Inflammatory macrophage treated with lipopolysaccharide for 1 hour (primary cell): Measurements from ENCODE around the gene TCF25.

Source experiments
- DNase-seq, 2 donors: peaks; one replicate each; pipeline ENCODE4 v3.0.0-alpha.2; 2020 to 2022

TCF25 gene

GRCh38 chr16:89881368-89881730 lies 8.0 kb downstream of the TCF25 start:
- DNase-seq = no peak

- DNase-seq = no peak
These were observed 10.1 kb downstream of the TCF25 start for GRCh38 chr16:89883346-89884040.

DNA sequence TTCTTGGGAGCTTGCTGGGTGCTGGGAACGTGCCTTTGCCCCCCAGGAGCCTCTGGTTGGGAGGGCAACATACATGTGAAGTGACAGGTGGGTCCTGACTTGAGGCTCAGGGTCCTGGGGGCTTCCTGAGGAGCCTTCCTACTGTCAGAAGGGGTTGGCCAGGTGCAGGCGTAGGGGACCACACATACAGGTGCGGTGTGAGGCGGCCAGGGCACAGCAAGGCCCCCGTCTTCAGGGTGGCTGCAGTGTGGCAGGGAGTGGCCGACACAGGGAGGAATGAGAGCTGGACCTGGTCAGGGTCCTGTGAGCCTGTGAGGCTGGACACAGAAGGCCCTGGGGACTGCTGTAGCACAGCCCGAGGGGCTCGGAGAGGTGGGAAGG lies 10.6 kb downstream of the TCF25 start:
- DNase-seq = no peak

DNA sequence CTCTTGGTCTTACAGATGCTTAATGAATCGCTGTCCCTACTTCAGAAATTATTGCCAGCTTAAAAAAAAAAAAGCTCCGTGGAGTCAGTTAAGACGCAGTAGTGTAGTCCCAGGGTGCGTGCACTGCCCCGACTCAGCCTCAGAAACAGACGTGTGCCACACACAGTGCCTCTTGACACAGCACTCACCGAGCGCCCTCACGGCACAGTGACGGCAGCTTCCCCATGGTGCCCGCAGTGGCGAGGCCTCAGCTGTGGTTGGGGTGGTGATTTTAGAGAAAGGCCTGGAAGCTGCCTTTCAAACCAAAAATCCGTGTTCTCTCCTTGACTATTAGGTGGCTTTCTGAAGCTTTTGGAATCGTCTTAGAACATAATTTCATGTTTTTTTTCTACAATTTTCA lies 13.9 kb downstream of the TCF25 start:
- no peak for DNase-seq

DNA sequence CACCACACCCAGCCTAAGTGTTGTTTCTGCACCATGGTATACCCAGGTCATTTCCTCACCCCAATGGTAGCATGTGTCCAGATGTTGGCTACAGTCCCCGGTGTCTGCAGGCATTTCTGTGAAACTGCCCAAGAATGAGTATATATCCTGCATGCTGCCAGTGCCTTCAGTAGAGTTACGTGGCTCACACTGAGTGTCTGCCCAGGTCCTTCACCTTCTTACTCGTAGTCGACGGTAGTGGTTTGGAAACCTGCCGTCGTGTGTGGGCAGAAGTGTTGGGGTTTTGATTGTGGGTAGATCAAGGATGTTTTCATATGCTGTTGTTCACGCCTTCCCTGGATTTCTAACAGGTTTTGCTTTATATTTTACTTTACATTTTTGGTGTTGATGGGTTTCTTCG lies 16.8 kb downstream of the TCF25 start:
- no peak for DNase-seq

DNA sequence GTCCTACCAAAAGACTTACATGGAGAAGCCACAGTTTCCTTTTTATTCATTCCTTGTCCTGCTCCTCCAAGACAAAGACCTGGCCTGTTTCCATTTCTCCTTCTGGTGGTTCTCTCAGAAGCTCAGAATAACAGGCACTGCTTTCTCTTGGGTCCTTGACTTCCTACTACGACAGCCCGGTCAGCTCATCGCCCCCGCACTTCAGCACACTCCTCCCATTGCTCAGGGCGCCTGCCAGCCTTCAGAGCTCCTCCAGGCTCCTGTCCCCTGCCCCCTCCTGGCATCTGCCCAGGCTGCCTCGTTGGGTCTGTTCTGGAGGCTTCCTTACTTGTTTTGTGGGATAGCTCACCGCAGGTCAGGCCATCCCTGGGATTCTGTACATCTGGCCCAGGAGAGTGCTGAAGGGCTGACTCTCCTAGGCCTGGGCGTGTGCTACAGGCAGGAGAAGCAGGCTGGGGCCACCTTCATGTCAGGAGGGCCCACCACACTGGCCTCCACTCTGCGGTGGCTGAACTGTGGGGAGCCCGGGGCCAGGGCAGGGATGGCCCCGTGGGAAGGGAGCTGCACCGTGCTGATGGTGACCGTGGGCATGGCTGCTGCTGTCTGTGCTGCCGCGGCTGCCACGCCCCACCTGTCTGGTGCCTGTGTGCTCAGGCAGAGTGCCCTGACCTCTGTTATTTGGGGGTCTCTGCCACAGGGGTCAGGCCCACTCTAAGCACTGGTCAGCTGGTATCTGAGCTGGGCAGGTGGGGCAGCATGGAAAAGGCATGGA lies 17.7 kb downstream of the TCF25 start:
- DNase-seq = no peak

DNA sequence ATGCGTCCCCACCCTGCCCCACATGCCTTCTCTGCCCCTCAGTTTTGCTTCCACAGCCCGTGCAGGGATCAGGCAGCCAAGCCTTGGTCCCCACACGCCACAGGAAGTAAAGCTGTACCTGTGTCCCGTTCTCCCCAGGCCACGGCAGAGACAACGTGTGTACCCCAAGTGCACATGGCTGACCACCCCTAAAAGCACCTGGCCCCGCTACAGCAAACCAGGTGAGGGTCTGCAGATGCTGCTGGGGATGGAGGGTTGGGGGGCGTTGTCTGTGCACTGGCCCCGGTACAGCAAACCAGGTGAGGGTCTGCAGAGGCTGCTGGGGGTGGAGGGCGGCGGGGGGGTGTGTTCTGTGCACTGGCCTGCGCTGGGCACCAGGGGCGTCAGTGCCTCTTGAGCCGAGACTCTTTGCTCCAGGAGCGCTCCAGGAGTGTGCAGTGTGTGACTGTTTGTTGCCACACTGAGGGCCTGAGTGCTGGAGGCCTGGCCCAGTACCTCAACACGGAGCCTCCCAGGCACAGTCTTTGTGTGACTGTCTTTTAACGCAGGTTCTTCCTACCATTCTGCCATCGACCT lies 18.8 kb downstream of the TCF25 start:
- DNase-seq = no peak

GRCh38 chr16:89892635-89893034 lies 19.2 kb downstream of the TCF25 start:
- no peak for DNase-seq

DNA sequence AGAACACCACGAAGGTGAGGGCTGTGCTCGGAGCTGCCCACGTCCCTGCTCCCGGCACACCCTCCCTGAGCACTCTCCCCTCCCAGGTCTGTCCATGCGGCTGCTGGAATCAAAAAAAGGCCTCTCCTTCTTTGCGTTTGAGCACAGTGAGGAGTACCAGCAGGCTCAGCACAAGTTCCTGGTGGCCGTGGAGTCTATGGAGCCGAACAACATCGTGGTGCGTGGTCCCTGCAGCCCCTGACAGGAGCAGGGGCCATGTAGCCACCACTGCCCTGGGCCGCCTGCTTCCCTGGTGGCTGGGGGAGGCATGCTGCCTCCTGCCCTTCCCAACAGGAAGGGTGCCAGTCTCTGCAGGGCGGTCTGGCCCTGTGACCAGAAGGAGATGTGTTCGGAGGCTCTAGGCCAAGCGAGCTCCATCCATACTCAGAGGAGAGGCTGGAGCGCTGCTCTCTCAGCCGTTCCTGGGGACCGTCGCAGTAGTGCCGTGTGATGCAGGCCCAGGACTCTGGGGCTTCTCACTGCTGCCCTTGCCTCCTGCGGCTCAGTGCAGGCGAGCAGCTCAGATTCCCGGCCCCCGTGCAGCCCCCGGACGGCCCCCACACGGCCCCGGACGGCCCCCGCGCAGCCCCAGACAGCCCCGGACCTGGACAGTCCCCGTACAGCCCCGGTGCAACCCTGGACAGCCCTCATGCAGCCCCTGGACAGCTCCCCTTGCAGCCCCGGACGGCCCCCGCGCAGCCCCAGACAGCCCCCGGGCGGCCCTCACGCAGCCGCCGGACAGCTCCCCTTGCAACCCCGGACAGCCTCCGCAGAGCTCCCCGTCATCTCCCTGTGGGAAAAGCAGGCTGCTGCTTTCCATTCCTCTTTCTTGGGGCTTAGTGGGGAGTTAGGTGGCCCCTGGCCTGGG lies 20.5 kb downstream of the TCF25 start:
- DNase-seq = no peak

DNA sequence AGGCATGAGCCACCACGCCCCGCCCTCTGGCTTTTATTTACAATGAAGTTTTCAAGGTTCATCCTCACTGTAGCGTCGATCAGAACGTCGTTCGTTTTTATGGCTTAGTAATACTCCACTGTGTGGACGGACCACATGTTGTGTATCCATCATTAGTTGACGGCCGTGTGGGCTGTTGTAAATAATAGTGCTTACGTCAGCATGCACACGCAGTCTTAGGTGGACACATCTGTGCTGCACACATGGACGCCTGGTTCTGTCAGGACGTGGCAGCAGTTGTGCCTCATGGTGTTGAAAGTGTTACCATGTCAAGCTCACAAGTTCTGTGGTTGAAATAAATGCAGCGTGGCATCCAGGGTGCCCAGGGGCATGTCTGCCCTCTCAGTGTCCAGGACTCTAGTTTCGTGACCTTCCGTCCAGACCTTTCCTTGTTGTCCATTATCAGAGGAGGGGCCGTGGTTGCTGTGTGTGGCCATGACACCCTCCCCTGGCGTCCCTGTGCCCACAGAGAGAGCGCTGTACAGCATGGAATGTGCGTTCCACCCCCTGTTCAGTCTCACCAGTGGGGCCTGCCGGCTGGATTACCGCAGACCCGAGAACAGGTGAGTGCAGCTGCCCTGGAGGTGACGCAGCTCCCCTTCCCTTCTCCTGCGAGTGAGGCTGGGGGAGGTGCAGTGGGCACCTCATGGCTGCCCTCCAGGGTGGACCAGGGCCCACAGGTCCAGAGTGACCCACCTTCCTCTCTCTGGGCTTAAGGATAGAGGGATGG lies 22.3 kb downstream of the TCF25 start:
- no peak for DNase-seq

DNA sequence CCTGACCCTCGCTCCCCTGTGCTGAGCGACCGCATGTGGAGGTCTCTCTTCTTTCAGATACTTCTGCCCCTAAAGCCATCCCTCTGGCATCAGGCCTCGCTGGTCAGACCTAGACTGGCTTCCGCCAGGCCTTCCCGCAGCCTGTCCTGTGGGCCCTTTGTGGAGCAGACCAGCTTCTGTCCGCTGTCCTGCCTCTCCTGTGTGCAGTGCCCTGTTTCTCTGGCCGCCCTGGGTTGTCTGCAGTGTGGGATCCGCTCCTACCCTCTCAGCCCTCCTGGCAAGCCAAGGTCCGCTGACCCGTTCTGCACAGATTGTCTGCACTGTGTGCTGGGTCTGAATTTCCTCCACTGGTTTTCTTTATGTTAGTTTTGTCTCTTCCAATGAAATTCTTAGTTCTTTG lies 23.8 kb downstream of the TCF25 start:
- no peak for DNase-seq

GRCh38 chr16:89898201-89898967 lies 25.0 kb downstream of the TCF25 start:
- DNase-seq = no peak

GRCh38 chr16:89899879-89900481 lies 26.6 kb downstream of the TCF25 start:
- no peak for DNase-seq

- DNase-seq = no peak
These were observed 27.5 kb downstream of the TCF25 start for GRCh38 chr16:89900885-89901284.

GRCh38 chr16:89902980-89903379 lies 29.6 kb downstream of the TCF25 start:
- DNase-seq = no peak

DNA sequence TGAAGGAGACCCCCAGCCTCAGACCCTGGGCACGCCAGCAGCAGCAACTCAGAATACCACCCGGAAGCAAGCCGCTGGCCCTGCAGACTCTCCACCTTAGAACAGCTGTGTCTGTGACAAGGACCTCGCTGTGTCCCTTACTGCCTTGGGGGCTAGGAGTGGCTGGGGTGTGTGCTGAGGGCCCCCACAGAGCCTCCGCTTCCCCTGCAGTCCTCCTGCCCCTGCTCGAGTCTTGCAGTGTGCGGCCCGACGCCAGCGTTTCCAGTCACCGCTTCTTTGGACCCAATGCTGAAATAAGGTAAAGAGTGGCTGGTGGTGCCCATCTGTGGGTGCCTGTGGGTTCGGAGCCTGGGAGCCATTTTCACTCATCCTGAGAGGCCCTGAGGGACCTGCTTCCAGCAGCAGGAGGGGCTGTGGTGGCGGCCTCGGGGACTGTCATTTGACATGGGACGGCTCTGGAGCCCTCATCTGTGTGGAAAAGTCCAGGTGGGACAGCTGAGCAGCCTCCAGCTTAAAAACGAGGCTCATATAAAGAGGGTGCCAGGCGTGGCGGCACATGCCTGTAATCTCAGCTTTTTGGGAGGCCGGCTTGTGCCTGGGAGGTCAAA lies 30.6 kb downstream of the TCF25 start:
- no peak for DNase-seq

DNA sequence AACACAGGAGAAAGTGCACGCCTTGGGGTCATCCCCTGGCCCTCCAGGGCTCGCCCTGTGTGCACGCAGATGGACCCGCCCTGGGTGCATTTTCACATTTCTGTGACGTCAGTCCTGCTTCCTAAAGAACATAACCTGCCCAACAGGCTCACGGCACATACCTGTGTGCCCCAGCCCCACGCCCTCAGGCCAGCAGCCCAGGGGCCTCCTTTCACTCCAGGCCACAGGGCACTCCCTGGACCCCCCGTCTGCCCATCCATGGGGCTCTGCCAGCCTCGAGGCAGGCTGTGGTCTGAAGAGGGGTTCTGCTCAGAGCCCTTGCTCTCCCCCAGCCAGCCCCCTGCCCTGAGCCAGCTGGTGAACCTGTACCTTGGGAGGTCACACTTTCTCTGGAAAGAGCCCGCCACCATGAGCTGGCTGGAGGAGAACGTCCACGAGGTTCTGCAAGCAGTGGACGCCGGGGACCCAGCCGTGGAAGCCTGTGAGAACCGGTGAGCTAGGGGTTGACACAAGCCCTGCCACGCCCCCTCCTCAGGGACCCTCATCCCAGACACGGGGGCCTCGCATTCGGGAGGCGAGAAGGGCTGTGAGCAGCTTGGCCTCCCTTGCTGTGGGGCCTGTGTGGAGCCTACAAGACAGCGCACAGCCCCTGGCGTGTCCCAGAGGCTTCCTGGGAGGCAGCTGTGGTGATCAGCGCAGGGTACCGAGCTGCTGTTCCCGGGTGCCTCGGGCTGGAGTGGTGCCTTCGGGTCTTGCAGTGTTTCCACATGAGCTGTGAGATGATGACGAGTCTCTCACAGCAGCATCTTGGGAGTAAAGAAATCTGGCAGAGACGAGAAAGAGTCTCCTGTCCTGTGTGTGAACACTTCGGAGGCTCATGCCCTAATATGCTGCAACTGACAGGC lies 31.5 kb downstream of the TCF25 start:
- no peak for DNase-seq

- no peak for DNase-seq
These were observed 32.2 kb downstream of the TCF25 start for GRCh38 chr16:89905511-89906139.
